ENCODE measurements around the gene ZFAND6.

ZFAND6 gene

GRCh38 chr15:80068578-80068977, 9.1 kb downstream of the ZFAND6 start:
- no peak for TF ChIP-seq CTCF (IDR thresholded peaks at IDR 0.05; ENCODE audit: control insufficient read depth, insufficient read depth, low read depth, low read length, missing control alignments)
- H3K4me3 ChIP-seq (ENCODE audit: control insufficient read depth, low read depth, low read length): no peak overlapping the region
- DNase-seq (ENCODE audit: low read depth): peak; percentile 47

GRCh38 chr15:80070840-80071239, 11.4 kb downstream of the ZFAND6 start:
- DNase-seq (ENCODE audit: low read depth): no peak
- no peak overlapping the region for H3K4me3 ChIP-seq (ENCODE audit: control insufficient read depth, low read depth, low read length)

GRCh38 chr15:80071652-80072051, 12.2 kb downstream of the ZFAND6 start:
- no peak for DNase-seq (ENCODE audit: low read depth)

More at GRCh38 chr15:80070840-80071239, 11.4 kb downstream of the ZFAND6 start:
- TF ChIP-seq CTCF (IDR thresholded peaks at IDR 0.05; ENCODE audit: control insufficient read depth, insufficient read depth, low read depth, low read length, missing control alignments): no peak

GRCh38 chr15:80072285-80072994, 13.0 kb downstream of the ZFAND6 start:
- H3K4me3 ChIP-seq (ENCODE audit: control insufficient read depth, low read depth, low read length): peak overlapping the region; percentile 39
- TF ChIP-seq CTCF (IDR thresholded peaks at IDR 0.05; ENCODE audit: control insufficient read depth, insufficient read depth, low read depth, low read length, missing control alignments): no peak
- peak; percentile 50 for DNase-seq (ENCODE audit: low read depth)

More at GRCh38 chr15:80071652-80072051, 12.2 kb downstream of the ZFAND6 start:
- no peak overlapping the region for H3K4me3 ChIP-seq (ENCODE audit: control insufficient read depth, low read depth, low read length)
- TF ChIP-seq CTCF (IDR thresholded peaks at IDR 0.05; ENCODE audit: control insufficient read depth, insufficient read depth, low read depth, low read length, missing control alignments): no peak

GRCh38 chr15:80073197-80073596, 13.7 kb downstream of the ZFAND6 start:
- no peak for DNase-seq (ENCODE audit: low read depth)
- no peak for TF ChIP-seq CTCF (IDR thresholded peaks at IDR 0.05; ENCODE audit: control insufficient read depth, insufficient read depth, low read depth, low read length, missing control alignments)
- H3K4me3 ChIP-seq (ENCODE audit: control insufficient read depth, low read depth, low read length): no peak overlapping the region

- H3K4me3 ChIP-seq (ENCODE audit: control insufficient read depth, low read depth, low read length): no peak overlapping the region
- no peak for DNase-seq (ENCODE audit: low read depth)
- TF ChIP-seq CTCF (IDR thresholded peaks at IDR 0.05; ENCODE audit: control insufficient read depth, insufficient read depth, low read depth, low read length, missing control alignments): no peak
These were observed 17.1 kb downstream of the ZFAND6 start for GRCh38 chr15:80076321-80077318.

Measured in AG09309 (cell line).